Measurements from ENCODE around the gene RXFP1. TPM values are rescaled to one million over a fixed set of nuclear protein-coding genes. Genes with fewer than 3 reads are reported as not detected.

RXFP1 gene
- total and polyA plus RNA-seq, 12 donors = 0.78 to 15.3 (median 6.7) TPM

GRCh38 chr4:158590824-158591223 lies 69.1 kb downstream of the RXFP1 start:
- Histone ChIP-seq H3K27me3 (no peaks in the 10 kb centered on the region), H3K27ac (peak overlapping the region in 2 of 5 donors; percentile 47 to 56), H3K36me3 (replicated peaks in 1 of 2) (no peaks in the 10 kb centered on the region), H3K4me3 (no peak overlapping the region), H3K4me1 (replicated peaks in 1 of 2) (no peaks in the 10 kb centered on the region), H3K9me3 (replicated peaks in 1 of 3) (no peaks in the 10 kb centered on the region)
- no peak for DNase-seq
- WGBS, 4 donors = 49 to 70% (median 57%) methylated on average over 3 of the region's 3 CpGs
- intact Hi-C loops (cut with DNase I) = no loop called here
- TF ChIP-seq CTCF (IDR thresholded peaks at IDR 0.05) (no peak), POLR2A (IDR thresholded peaks at IDR 0.05) (no peak)

- DNase-seq = no peak
- Histone ChIP-seq H3K36me3 (replicated peaks in 1 of 2) (no peaks in the 10 kb centered on the region), H3K9me3 (replicated peaks in 1 of 3) (no peaks in the 10 kb centered on the region), H3K27me3 (no peaks in the 10 kb centered on the region), H3K27ac (peak overlapping the region in 1 of 5 donors; percentile 33), H3K4me1 (replicated peaks in 1 of 2) (peaks cover 0 to 8% of the 10 kb centered on the region in 2 donors), H3K4me3 (no peak overlapping the region)
- intact Hi-C loops (cut with DNase I) = no loop called here
- TF ChIP-seq CTCF (IDR thresholded peaks at IDR 0.05) (no peak), POLR2A (IDR thresholded peaks at IDR 0.05) (no peak)
- 46 to 51% (median 47%) methylated on average over 5 of the region's 5 CpGs for WGBS, 4 donors
Measured at GRCh38 chr4:158597879-158598596, 76.4 kb downstream of the RXFP1 start.

- DNase-seq = no peak
- no peaks in the 10 kb centered on the region for H3K9me3 ChIP-seq (replicated peaks in 1 of 3)
- WGBS, 4 donors = 60 to 64% (median 62%) methylated on average over 4 of the region's 4 CpGs
Measured at GRCh38 chr4:158599150-158599549, 77.5 kb downstream of the RXFP1 start.

More at GRCh38 chr4:158599150-158599549, 77.5 kb downstream of the RXFP1 start:
- H3K4me1 ChIP-seq (replicated peaks in 1 of 2) = peaks cover 0 to 8% of the 10 kb centered on the region in 2 donors
- no peaks in the 10 kb centered on the region for H3K27me3 ChIP-seq
- TF ChIP-seq CTCF (IDR thresholded peaks at IDR 0.05) (no peak), POLR2A (IDR thresholded peaks at IDR 0.05) (no peak)
- H3K27ac ChIP-seq = no peak overlapping the region
- no peaks in the 10 kb centered on the region for H3K36me3 ChIP-seq (replicated peaks in 1 of 2)
- intact Hi-C loops (cut with DNase I) = no loop called here
- H3K4me3 ChIP-seq = no peak overlapping the region

Data from adrenal gland (tissue), 12 donors.